ENCODE data around the gene CFAP61.

- TF ChIP-seq CTCF (IDR thresholded peaks at IDR 0.05; ENCODE audit: insufficient read depth, low read depth, low read length) (no peak), EZH2 (IDR thresholded peaks at IDR 0.05; ENCODE audit: insufficient read depth, low read length) (peak; percentile 83)
Observed at GRCh38 chr20:20366876-20367574, 314.7 kb downstream of the CFAP61 start.

Measured in astrocyte (in vitro differentiated cells and primary cell).